ENCODE measurements around the gene ALG12.

The ALG12 gene

GRCh38 chr22:49850959-49851802 lies 67.1 kb downstream of the ALG12 start:
- H3K4me3 ChIP-seq (ENCODE audit: low read length) = no peak overlapping the region
- no peaks in the 10 kb centered on the region; the same call in 1 of the 2 replicates for H3K36me3 ChIP-seq (ENCODE audit: control insufficient read depth, insufficient read depth, low read length)
- no peaks in the 10 kb centered on the region; the same call in 1 of the 2 replicates for H3K4me1 ChIP-seq (ENCODE audit: control insufficient read depth, insufficient read depth, low read length)
- H3K27ac ChIP-seq (ENCODE audit: low read length) = no peak overlapping the region
- H3K9me3 ChIP-seq (ENCODE audit: control insufficient read depth, insufficient read depth, low read length) = no peaks in the 10 kb centered on the region
- no peak for DNase-seq (ENCODE audit: low read depth, low spot score)
- no CpG with 5 or more reads among the region's 10 CpGs for WGBS (ENCODE audit: insufficient coverage, insufficient read length)
- peaks cover 53% of the 10 kb centered on the region for H3K27me3 ChIP-seq (ENCODE audit: control insufficient read depth, insufficient read depth, low read length)

Data from iPS DF 6.9 (cell line).